SK-N-SH treated with all-trans-retinoic acid at 6 μM for 48 hours (cell line): Measurements from ENCODE around the gene PLD3.

Experiments used
- ATAC-seq: fragments of 200-7000 bp; cut with Tn5 transposase; 3 replicates; pipeline ENCODE4 v1.9.1; 2020; ENCODE audit warnings: mild to moderate bottlenecking, moderate library complexity
- ARNTL ChIP-seq: fragments of 450-650 bp; formaldehyde crosslinking; IDR thresholded peaks from 2 replicates; pipeline ENCODE4 v1.5.0; 2020; ENCODE audit warnings: low read depth, mild to moderate bottlenecking, moderate library complexity, borderline replicate concordance
- BACH2 ChIP-seq: fragments of 250-450 bp; sonication (Bioruptor Pico); IDR thresholded peaks from 2 replicates; pipeline ENCODE4 v1.9.0; 2021; ENCODE audit warnings: mild to moderate bottlenecking, borderline replicate concordance
- CREB5 ChIP-seq: fragments of 250-450 bp; sonication (Bioruptor Pico); IDR thresholded peaks from 2 replicates; pipeline ENCODE4 v1.5.1; 2020; ENCODE audit warnings: low read depth, mild to moderate bottlenecking, moderate library complexity
- CSDC2 ChIP-seq: fragments of 250-450 bp; sonication (Bioruptor Pico); IDR thresholded peaks from 2 replicates; pipeline ENCODE4 v1.5.0; 2020; ENCODE audit warnings: mild to moderate bottlenecking, moderate library complexity
- CSRNP3 ChIP-seq: fragments of 250-450 bp; sonication (Bioruptor Pico); IDR thresholded peaks from 2 replicates; pipeline ENCODE4 v1.5.1; 2021; ENCODE audit warnings: mild to moderate bottlenecking, moderate library complexity
- ESRRG ChIP-seq: fragments of 250-450 bp; sonication (Bioruptor Pico); IDR thresholded peaks from 2 replicates; pipeline ENCODE4 v1.6.1; 2021; ENCODE audit warnings: mild to moderate bottlenecking
- GLIS3 ChIP-seq: fragments of 250-450 bp; sonication (Bioruptor Pico); IDR thresholded peaks from 2 replicates; pipeline ENCODE4 v1.5.0; 2020; ENCODE audit warnings: mild to moderate bottlenecking, moderate library complexity
- OSR1 ChIP-seq: fragments of 250-450 bp; sonication (Bioruptor Pico); IDR thresholded peaks from 2 replicates; pipeline ENCODE4 v1.8.0; 2022; ENCODE audit warnings: moderate library complexity, mild to moderate bottlenecking, inconsistent platforms
- PATZ1 ChIP-seq: fragments of 250-450 bp; sonication (Bioruptor Pico); IDR thresholded peaks from 2 replicates; pipeline ENCODE4 v1.8.0; 2020; ENCODE audit warnings: mild to moderate bottlenecking, moderate library complexity, borderline replicate concordance
- POU6F1 ChIP-seq: fragments of 250-450 bp; sonication (Bioruptor Pico); IDR thresholded peaks from 2 replicates; pipeline ENCODE4 v1.8.0; 2021; ENCODE audit warnings: low read depth, mild to moderate bottlenecking, moderate library complexity, borderline replicate concordance
- PPARA ChIP-seq: fragments of 250-450 bp; sonication (Bioruptor Pico); IDR thresholded peaks from 2 replicates; pipeline ENCODE4 v1.5.0; 2020; ENCODE audit warnings: mild to moderate bottlenecking, borderline replicate concordance
- RARB ChIP-seq: fragments of 250-450 bp; sonication (Bioruptor Pico); IDR thresholded peaks from 2 replicates; pipeline ENCODE4 v1.8.0; 2021; ENCODE audit warnings: mild to moderate bottlenecking, moderate library complexity
- SNAI2 ChIP-seq: fragments of 250-450 bp; sonication (Bioruptor Pico); IDR thresholded peaks from 2 replicates; pipeline ENCODE4 v1.5.0; 2020; ENCODE audit warnings: mild to moderate bottlenecking, moderate library complexity
- TCF4 ChIP-seq: fragments of 250-450 bp; sonication (Bioruptor Pico); IDR thresholded peaks from 2 replicates; pipeline ENCODE4 v1.8.0; 2021; ENCODE audit warnings: mild to moderate bottlenecking, moderate library complexity, borderline replicate concordance
- TOX ChIP-seq: fragments of 250-450 bp; sonication (Bioruptor Pico); IDR thresholded peaks from 2 replicates; pipeline ENCODE4 v1.8.0; 2021; ENCODE audit warnings: mild to moderate bottlenecking, moderate library complexity, borderline replicate concordance
- TSHZ2 ChIP-seq: fragments of 250-450 bp; sonication (Bioruptor Pico); IDR thresholded peaks from 2 replicates; pipeline ENCODE4 v1.5.0; 2020; ENCODE audit warnings: mild to moderate bottlenecking, moderate library complexity
- ZC3H10 ChIP-seq: fragments of 250-450 bp; sonication (Bioruptor Pico); IDR thresholded peaks from 2 replicates; pipeline ENCODE4 v1.5.1; 2021; ENCODE audit warnings: mild to moderate bottlenecking, moderate library complexity
- ZNF565 ChIP-seq: fragments of 450-650 bp; formaldehyde crosslinking; conservative IDR thresholded peaks from 2 replicates; pipeline ENCODE4 v1.5.0; 2020; ENCODE audit warnings: low read depth, mild to moderate bottlenecking, moderate library complexity
- ZNF70 ChIP-seq: fragments of 450-650 bp; formaldehyde crosslinking; IDR thresholded peaks from 2 replicates; pipeline ENCODE4 v1.5.0; 2020; ENCODE audit warnings: mild to moderate bottlenecking, moderate library complexity
- ZNF8 ChIP-seq: fragments of 450-650 bp; formaldehyde crosslinking; IDR thresholded peaks from 2 replicates; pipeline ENCODE4 v1.5.0; 2020; ENCODE audit warnings: mild to moderate bottlenecking, moderate library complexity

Gene PLD3

GRCh38 chr19:40336601-40336900, 11.9 kb upstream of the PLD3 start (continued):
- TF ChIP-seq PATZ1 (CRISPR knock-in tag): no peak

GRCh38 chr19:40337107-40337506, 11.4 kb upstream of the PLD3 start:
- ATAC-seq: no peak

More at GRCh38 chr19:40337107-40337506, 11.4 kb upstream of the PLD3 start:
- TF ChIP-seq TCF4 (CRISPR knock-in tag): no peak
- TF ChIP-seq SNAI2 (CRISPR knock-in tag): no peak
- TF ChIP-seq ZC3H10 (CRISPR knock-in tag): no peak
- no peak for TF ChIP-seq PPARA (CRISPR knock-in tag)
- TF ChIP-seq PATZ1 (CRISPR knock-in tag): no peak
- TF ChIP-seq ESRRG (CRISPR knock-in tag): no peak
- no peak for TF ChIP-seq CSDC2 (CRISPR knock-in tag)
- no peak for TF ChIP-seq RARB (CRISPR knock-in tag)
- TF ChIP-seq ZNF70 (CRISPR knock-in tag): no peak
- TF ChIP-seq TSHZ2 (CRISPR knock-in tag): no peak
- no peak for TF ChIP-seq OSR1 (CRISPR knock-in tag)
- no peak for TF ChIP-seq CSRNP3 (CRISPR knock-in tag)
- no peak for TF ChIP-seq BACH2 (CRISPR knock-in tag)
- no peak for TF ChIP-seq GLIS3 (CRISPR knock-in tag)
- no peak for TF ChIP-seq ARNTL
- TF ChIP-seq POU6F1 (CRISPR knock-in tag): no peak
- no peak for TF ChIP-seq CREB5 (CRISPR knock-in tag)
- no peak for TF ChIP-seq ZNF565 (CRISPR knock-in tag)
- no peak for TF ChIP-seq ZNF8 (CRISPR knock-in tag)
- TF ChIP-seq TOX: no peak
- TF ChIP-seq, all 23 proteins: peak for 0
